SK-N-SH (cell line): Measurements from ENCODE around the gene RBM33. TPM values are rescaled to one million over a fixed set of nuclear protein-coding genes. Genes with fewer than 3 reads are reported as not detected.

Experiments
- CTCF ChIA-PET: fragments of 300-600, 350-600 bp; formaldehyde crosslinking; extraction: SDS; loops from one replicate; lab custom pipeline; 2021; lab: Yijun Ruan, JAX
- POLR2A ChIA-PET: fragments of 350-600 bp; sonication (Branson Sonifier 250); formaldehyde crosslinking; extraction: SDS; loops from one replicate; lab custom pipeline; 2020; ENCODE audit warnings: antibody characterized with exemption, inconsistent platforms; lab: Yijun Ruan, JAX
- DNase-seq: peaks from one replicate; pipeline ENCODE4 v3.0.0; 2012
- H2AFZ ChIP-seq: fragments of 200-600 bp; sonication (generic); 2 replicates; pipeline ENCODE4 v1.8.1; 2016; ENCODE audit warnings: antibody characterized with exemption, mild to moderate bottlenecking, low read depth
- H3F3A ChIP-seq: fragments of 200-600 bp; sonication (generic); replicated peaks from 2 replicates; pipeline ENCODE3; 2016; ENCODE audit warnings: antibody characterized with exemption, mild to moderate bottlenecking; ENCODE audit not compliant: insufficient read depth
- H3K27ac ChIP-seq, 2 experiments: fragments of 200-500 bp in 1 of 2; fragments of 200-600 bp in 1 of 2; sonication (Bioruptor generic) in 1 of 2; sonication (generic), shearing (Covaris generic) in 1 of 2; 2 replicates each; pipeline versions ENCODE4 v1.5.1 to v1.6.1; 2014 to 2016; ENCODE audit warnings: low read depth in 2 of 2, inconsistent platforms in 1 of 2, low read length in 1 of 2, mild to moderate bottlenecking in 1 of 2, mixed read lengths in 1 of 2
- H3K27me3 ChIP-seq: fragments of 200-600 bp; sonication (generic), shearing (Covaris generic); 2 replicates; pipeline ENCODE4 v1.6.1; 2016; ENCODE audit warnings: mixed run types; ENCODE audit not compliant: insufficient read depth
- H3K36me3 ChIP-seq, 2 experiments: fragments of 200-500 bp in 1 of 2; fragments of 200-600 bp in 1 of 2; sonication (Bioruptor generic) in 1 of 2; sonication (generic) in 1 of 2; replicated peaks in 1 of 2; 2 replicates each; pipeline versions ENCODE3 to v1.5.1; 2014 to 2016; ENCODE audit warnings: low read length in 1 of 2, mild to moderate bottlenecking in 1 of 2; ENCODE audit not compliant: insufficient read depth in 2 of 2, control insufficient read depth in 1 of 2
- H3K4me1 ChIP-seq, 2 experiments: fragments of 200-500 bp in 1 of 2; fragments of 200-600 bp in 1 of 2; sonication (Bioruptor generic) in 1 of 2; sonication (generic), shearing (Covaris generic) in 1 of 2; 2 replicates each; pipeline versions ENCODE4 v1.5.1 to v1.6.1; 2014 to 2016; ENCODE audit warnings: low read depth in 1 of 2, low read length in 1 of 2, mixed run types in 1 of 2; ENCODE audit not compliant: insufficient read depth in 2 of 2, control insufficient read depth in 1 of 2
- H3K4me2 ChIP-seq: fragments of 200-600 bp; sonication (generic), shearing (Covaris generic); 2 replicates; pipeline ENCODE4 v1.6.1; 2017; ENCODE audit warnings: mixed run types
- H3K4me3 ChIP-seq, 2 experiments: fragments of 200-500 bp in 1 of 2; fragments of 200-600 bp in 1 of 2; sonication (Bioruptor generic) in 1 of 2; sonication (generic), shearing (Covaris generic) in 1 of 2; 2 replicates each; pipeline versions ENCODE4 v1.5.1 to v1.8.1; 2014 to 2016; ENCODE audit warnings: low read depth in 2 of 2, inconsistent platforms in 1 of 2, low read length in 1 of 2, mild to moderate bottlenecking in 1 of 2, mixed read lengths in 1 of 2, moderate library complexity in 1 of 2
- H3K79me2 ChIP-seq: fragments of 200-600 bp; sonication (generic); 2 replicates; pipeline ENCODE4 v1.8.1; 2017; ENCODE audit warnings: mild to moderate bottlenecking; ENCODE audit not compliant: insufficient read depth
- H3K9ac ChIP-seq: fragments of 200-600 bp; sonication (generic); 2 replicates; pipeline ENCODE4 v1.6.1; 2017; ENCODE audit warnings: mixed run types
- H3K9me2 ChIP-seq: fragments of 200-600 bp; sonication (generic); 2 replicates; pipeline ENCODE4 v1.6.1; 2017; ENCODE audit warnings: mixed run types
- H3K9me3 ChIP-seq: fragments of 200-600 bp; sonication (generic); 2 replicates; pipeline ENCODE4 v1.6.1; 2017; ENCODE audit warnings: mixed run types, mild to moderate bottlenecking, moderate library complexity
- H4K20me1 ChIP-seq: fragments of 200-600 bp; sonication (generic); 2 replicates; pipeline ENCODE4 v1.6.1; 2017; ENCODE audit warnings: mild to moderate bottlenecking, mixed run types; ENCODE audit not compliant: insufficient read depth
- CHD2 ChIP-seq: fragments of 150-350 bp; IDR thresholded peaks from 2 replicates; pipeline ENCODE4 v1.6.1; 2018; ENCODE audit warnings: low read length; ENCODE audit not compliant: partially characterized antibody
- CTCF ChIP-seq: fragments of 200-600 bp; sonication (generic); IDR thresholded peaks from 2 replicates; pipeline ENCODE4 v1.6.1; 2017; ENCODE audit warnings: antibody characterized with exemption, mild to moderate bottlenecking, moderate library complexity
- ELF1 ChIP-seq: IDR thresholded peaks from 2 replicates; pipeline ENCODE4 v1.4.0; 2012
- EP300 ChIP-seq, 2 experiments: IDR thresholded peaks; 2 replicates each; pipeline versions ENCODE4 v1.4.0 to v1.6.1; 2012; ENCODE audit warnings: borderline replicate concordance in 1 of 2, low read depth in 1 of 2, low read length in 1 of 2
- EZH2phosphoT487 ChIP-seq: fragments of 200-600 bp; sonication (generic); IDR thresholded peaks from 2 replicates; pipeline ENCODE4 v1.6.1; 2017; ENCODE audit warnings: low read depth, mixed run types, mild to moderate bottlenecking, antibody characterized with exemption, moderate library complexity, borderline replicate concordance
- FOXJ3 ChIP-seq: sonication (generic); formaldehyde crosslinking; IDR thresholded peaks from 2 replicates; pipeline ENCODE4 v1.5.1; 2020; ENCODE audit warnings: mild to moderate bottlenecking, missing genetic modification reagents
- FOXM1 ChIP-seq: IDR thresholded peaks from 2 replicates; pipeline ENCODE4 v1.4.0; 2012; ENCODE audit warnings: low read depth, mild to moderate bottlenecking
- JUND ChIP-seq: IDR thresholded peaks from 2 replicates; pipeline ENCODE4 v1.4.0; 2012
- MAX ChIP-seq: IDR thresholded peaks from 2 replicates; pipeline ENCODE4 v1.4.0; 2012; ENCODE audit warnings: low read depth
- NRF1 ChIP-seq: IDR thresholded peaks from 2 replicates; pipeline ENCODE4 v1.6.1; 2012; ENCODE audit warnings: low read depth, mild to moderate bottlenecking, low read length
- POLR2AphosphoS5 ChIP-seq: IDR thresholded peaks from 2 replicates; pipeline ENCODE4 v1.6.1; 2012; ENCODE audit warnings: low read depth, low read length
- RAD21 ChIP-seq: IDR thresholded peaks from 2 replicates; pipeline ENCODE4 v1.6.1; 2012; ENCODE audit warnings: mild to moderate bottlenecking, low read length
- RFX5 ChIP-seq: IDR thresholded peaks from 2 replicates; pipeline ENCODE4 v1.6.1; 2012; ENCODE audit warnings: mild to moderate bottlenecking, improper control_type of control experiment, low read length
- SIN3A ChIP-seq: IDR thresholded peaks from 2 replicates; pipeline ENCODE4 v1.6.1; 2012; ENCODE audit warnings: low read depth, mild to moderate bottlenecking, low read length, moderate library complexity, borderline replicate concordance
- SMC3 ChIP-seq: IDR thresholded peaks from 2 replicates; pipeline ENCODE4 v1.6.1; 2012; ENCODE audit warnings: low read depth, low read length, improper control_type of control experiment
- TAF1 ChIP-seq: IDR thresholded peaks from 2 replicates; pipeline ENCODE4 v1.6.1; 2012; ENCODE audit warnings: low read depth, mild to moderate bottlenecking, low read length, moderate library complexity, borderline replicate concordance
- TCF12 ChIP-seq: IDR thresholded peaks from 2 replicates; pipeline ENCODE4 v1.4.0; 2012
- USF1 ChIP-seq: IDR thresholded peaks from 2 replicates; pipeline ENCODE4 v1.4.0; 2012; ENCODE audit warnings: low read depth, borderline replicate concordance
- YY1 ChIP-seq: IDR thresholded peaks from 2 replicates; pipeline ENCODE4 v1.4.0; 2012; ENCODE audit warnings: low read depth, mild to moderate bottlenecking
- WGBS: methylation state at CpG from one replicate; pipeline ENCODE4 v1.1.6; 2017; ENCODE audit warnings: low lambda C conversion rate; 5-methylcytosine and 5-hydroxymethylcytosine counted together
- polyA plus RNA-seq, 3 experiments: library from polyadenylated mRNA; depleted of rRNA; stranded (reverse); fragments of >200 nt; gene quantifications; 2 replicates each; pipeline ENCODE4 v1.2.3, GENCODE V29; 2012

The RBM33 gene
- polyA plus RNA-seq, 1 of the 3 experiments (the other 2 are of a cell fraction): 13.8 TPM

- TF ChIP-seq TCF12 (no peak), ELF1 (no peak), POLR2AphosphoS5 (no peak), SIN3A (no peak)
Measured at GRCh38 chr7:155639958-155640520, 4.4 kb upstream of the RBM33 start (continued).

GRCh38 chr7:155640629-155641028 lies 3.8 kb upstream of the RBM33 start:
- peaks cover under 1% of the 10 kb centered on the region; the same call in 1 of the 2 replicates for H4K20me1 ChIP-seq
- H3K27ac ChIP-seq: no peak overlapping the region
- TF ChIP-seq EZH2phosphoT487 (no peak), FOXM1 (no peak), RAD21 (no peak), USF1 (no peak), CHD2 (no peak), FOXJ3 (CRISPR knock-in tag) (no peak), NRF1 (no peak), TAF1 (no peak), JUND (no peak), SIN3A (no peak), RFX5 (no peak)
- no peaks in the 10 kb centered on the region for H3K27me3 ChIP-seq
- POLR2A ChIA-PET: no interaction called here
- H3K9me3 ChIP-seq: peaks cover 20% of the 10 kb centered on the region; the same call in 1 of the 2 replicates
- CTCF ChIA-PET: no interaction called here
- peaks cover 18% of the 10 kb centered on the region for H3K79me2 ChIP-seq
- H3K4me2 ChIP-seq: no peak overlapping the region
- H3F3A ChIP-seq: no peaks in the 10 kb centered on the region
- over 99% methylated on average over 4 of the region's 4 CpGs for WGBS
- peaks cover 5 to 32% of the 10 kb centered on the region in 2 experiments for H3K36me3 ChIP-seq
- peaks cover under 1 to 8% of the 10 kb centered on the region in 2 experiments; a peak in 3 of 4 replicates for H3K4me1 ChIP-seq
- no peak overlapping the region for H3K4me3 ChIP-seq
- no peaks in the 10 kb centered on the region for H3K9me2 ChIP-seq
- H2AFZ ChIP-seq: no peak overlapping the region
- DNase-seq: no peak
- H3K9ac ChIP-seq: no peak overlapping the region

- peaks cover 23% of the 10 kb centered on the region for H3K9me3 ChIP-seq
- TF ChIP-seq EP300 (IDR thresholded peaks at IDR 0.05; ENCODE audit: borderline replicate concordance in 1 of 2, low read depth in 1 of 2, low read length in 1 of 2) (no peak), MAX (no peak), RFX5 (peak; percentile 26; the same call in 1 of the 2 replicates), CTCF (peak; percentile 9; the same call in 1 of the 2 replicates), YY1 (no peak), TAF1 (no peak), FOXJ3 (CRISPR knock-in tag) (peak; percentile 35; the same call in 1 of the 2 replicates), SMC3 (no peak), RAD21 (peak; percentile 6; the same call in 1 of the 2 replicates), POLR2AphosphoS5 (no peak)
- H3K9ac ChIP-seq: peak overlapping the region; percentile 98
- H3K27ac ChIP-seq: peak overlapping the region; percentile 80 to 97; a peak in 3 of 4 replicates
- peak overlapping the region; percentile 71 to 95 for H3K4me3 ChIP-seq
- peaks cover 50% of the 10 kb centered on the region for H3K79me2 ChIP-seq
- CTCF ChIA-PET: interaction anchor here (0.6 to 1.8 kb wide), 6 partner anchors 12 to 1082 kb away, joined by 3 to 6 read pairs (median 4); no protein-coding TSS in a partner anchor
- WGBS: 2% methylated on average over 15 of the region's 32 CpGs
- peaks cover 1% of the 10 kb centered on the region for H3F3A ChIP-seq
- DNase-seq: no peak
- no peaks in the 10 kb centered on the region for H3K9me2 ChIP-seq
- POLR2A ChIA-PET: interaction anchor here (0.6 to 1.0 kb wide), 4 partner anchors 14 to 152 kb away, joined by 3 read pairs; no protein-coding TSS in a partner anchor
- H4K20me1 ChIP-seq: peaks cover 9% of the 10 kb centered on the region; the same call in 1 of the 2 replicates
- H3K27me3 ChIP-seq: no peaks in the 10 kb centered on the region
- peaks cover 12 to 19% of the 10 kb centered on the region in 2 experiments; a peak in 3 of 4 replicates for H3K4me1 ChIP-seq
- peak overlapping the region; percentile 95 for H2AFZ ChIP-seq
- H3K36me3 ChIP-seq: peaks cover 26 to 60% of the 10 kb centered on the region in 2 experiments
- H3K4me2 ChIP-seq: peak overlapping the region; percentile 90
Measured at GRCh38 chr7:155643804-155644177, 670 bp upstream of the RBM33 start.
